Tongue (tissue), 2 donors: Measurements from ENCODE around the gene GNA14. TPM values are rescaled to one million over a fixed set of nuclear protein-coding genes. Genes with fewer than 3 reads are reported as not detected.
A peak's percentile ranks its signal among the peaks of the same experiment; 100 is the strongest.
"Not testable (repeated sequence)": the region's sequence is repeated elsewhere in the genome, so short reads cannot be mapped to it uniquely, and the experiment has no call there.

Source experiments
- DNase-seq: peaks from one replicate; pipeline ENCODE4 v3.0.0-alpha.2; 2015
- total RNA-seq: library from RNA; depleted of rRNA; stranded (reverse); fragments of >200 nt; gene quantifications from one replicate; pipeline ENCODE4 v1.2.3, GENCODE V29; 2014

The GNA14 gene
- 5.9 TPM for total RNA-seq

DNA sequence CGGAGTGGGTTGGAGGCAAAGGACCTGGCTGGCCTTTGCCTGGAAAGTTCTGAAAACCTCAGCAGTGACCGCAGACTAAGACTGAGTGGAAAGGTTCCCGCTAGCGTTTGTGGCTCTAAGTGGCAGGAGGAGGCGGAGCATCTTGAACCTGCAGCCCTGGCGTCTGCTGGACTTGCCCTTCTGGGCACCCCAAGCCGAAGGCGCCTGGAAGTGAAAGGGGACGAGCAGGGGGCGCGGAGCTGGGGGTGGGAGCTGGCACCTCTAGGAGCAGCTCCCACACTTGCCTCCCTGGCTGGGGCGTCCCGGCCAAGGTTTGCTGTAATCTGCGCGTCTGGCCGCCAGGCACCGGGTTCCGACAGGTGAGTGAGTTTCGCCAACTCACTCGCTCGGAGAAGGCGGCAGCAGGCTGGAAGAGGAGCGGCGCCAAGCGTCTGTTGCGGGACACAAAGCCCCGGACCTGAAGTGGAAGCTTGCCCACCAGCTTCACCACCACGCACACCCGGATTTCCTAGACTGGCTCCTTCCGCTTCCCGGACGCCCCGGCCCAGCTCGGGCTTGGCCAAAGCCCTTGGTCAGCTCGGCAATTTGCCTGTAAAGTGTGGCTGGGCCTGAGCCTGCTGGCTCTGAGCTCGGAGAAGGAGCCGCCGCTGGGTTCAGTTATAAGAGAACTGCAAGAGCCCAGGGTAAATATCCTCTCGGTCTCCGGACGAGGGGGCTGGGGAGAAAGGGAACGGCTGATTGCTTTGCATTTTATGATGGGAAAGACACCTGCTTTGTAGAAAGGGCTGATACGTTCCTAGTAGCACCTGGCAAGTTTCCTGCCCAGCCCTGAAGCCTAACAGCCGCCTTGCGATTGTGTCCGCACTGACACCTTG is at the start of gene GNA14:
TSS of gene GNA14 (minus strand) at position 89 of the 875 bp plus-strand sequence. CDS start 529 bp downstream, outside the sequence.
- peak; percentile 57 for DNase-seq

DNA sequence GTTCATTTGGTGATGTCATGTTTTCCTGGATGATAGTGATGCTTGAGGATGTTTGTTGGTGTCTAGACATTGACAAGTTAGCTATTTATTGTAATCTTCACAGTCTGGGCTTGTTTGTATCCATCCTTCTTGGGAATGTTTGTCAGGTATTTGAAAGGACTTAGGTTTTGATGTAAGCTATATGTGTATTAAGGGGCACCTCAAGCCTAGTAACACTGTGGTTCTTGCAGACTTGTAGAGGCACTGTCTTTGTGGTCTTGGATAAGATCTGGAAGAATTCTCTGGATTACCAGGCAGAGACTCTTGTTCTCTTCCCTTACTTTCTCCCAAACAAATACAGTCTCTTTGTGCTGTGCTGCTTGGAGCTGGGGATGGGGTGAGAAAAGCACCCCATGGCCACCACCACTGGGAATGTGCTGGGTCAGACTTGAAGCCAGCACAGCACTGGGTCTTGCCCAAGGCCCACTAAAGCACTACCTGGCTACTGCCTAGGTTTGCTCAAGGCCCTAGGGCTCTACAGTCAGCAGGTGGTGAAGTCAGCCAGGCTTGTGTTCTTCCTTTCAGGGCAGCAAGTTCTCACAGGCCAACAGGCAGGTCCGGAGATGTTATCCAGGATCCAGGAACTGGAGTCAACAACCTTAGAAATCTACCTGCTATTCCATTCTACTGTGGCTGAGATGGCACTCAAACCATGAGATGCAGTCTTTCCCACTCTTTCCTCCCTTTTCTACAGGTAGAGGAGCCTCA is 49.3 kb upstream of the GNA14 start:
- no peak for DNase-seq

DNA sequence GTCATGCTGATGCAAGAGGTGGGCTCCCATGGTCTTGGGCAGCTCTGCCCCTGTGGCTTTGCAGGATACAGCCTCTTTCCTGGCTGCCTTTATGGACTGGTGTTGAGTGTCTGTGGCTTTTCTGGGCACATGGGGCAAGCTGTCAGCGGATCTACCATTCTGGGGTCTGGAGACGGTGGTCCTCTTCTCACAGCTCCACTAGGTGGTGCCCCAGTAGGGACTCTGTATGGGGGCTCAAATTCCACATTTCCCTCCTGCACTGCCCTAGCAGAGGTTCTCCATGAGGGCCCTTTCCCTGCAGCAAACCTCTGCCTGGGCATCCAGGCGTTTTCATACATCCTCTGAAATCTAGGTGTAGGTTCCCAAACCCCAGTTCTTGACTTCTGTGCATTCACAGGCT is 42.6 kb upstream of the GNA14 start:
- DNase-seq, result not testable (repeated sequence)

- DNase-seq, result not testable (repeated sequence)
Measured at GRCh38 chr9:77690119-77690518, 42.0 kb upstream of the GNA14 start.

- not testable (repeated sequence) for DNase-seq
Measured at GRCh38 chr9:77687737-77688136, 39.6 kb upstream of the GNA14 start.

- no peak for DNase-seq
Measured at GRCh38 chr9:77680581-77680980, 32.5 kb upstream of the GNA14 start.

- DNase-seq, result no peak
Measured at GRCh38 chr9:77679661-77680368, 31.7 kb upstream of the GNA14 start.

DNA sequence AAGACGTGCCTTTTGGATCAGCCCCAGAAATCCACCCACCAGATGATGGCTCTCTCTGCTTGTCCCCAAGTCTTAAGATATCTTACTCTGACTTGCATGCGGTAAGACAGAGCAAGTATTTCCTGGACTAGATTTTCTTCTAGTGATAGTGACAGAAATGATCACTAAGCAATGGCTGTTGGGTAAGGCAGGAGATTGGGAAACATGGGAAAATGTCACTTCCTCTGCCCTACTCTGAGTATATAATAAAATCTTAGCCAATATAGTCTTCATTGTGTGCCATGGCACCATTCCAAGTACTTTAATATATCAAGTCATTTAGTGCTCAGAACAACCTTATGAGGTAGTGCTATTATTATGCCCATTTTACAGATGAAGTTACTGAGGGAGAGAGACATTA is 31.0 kb upstream of the GNA14 start:
- DNase-seq, result no peak

DNA sequence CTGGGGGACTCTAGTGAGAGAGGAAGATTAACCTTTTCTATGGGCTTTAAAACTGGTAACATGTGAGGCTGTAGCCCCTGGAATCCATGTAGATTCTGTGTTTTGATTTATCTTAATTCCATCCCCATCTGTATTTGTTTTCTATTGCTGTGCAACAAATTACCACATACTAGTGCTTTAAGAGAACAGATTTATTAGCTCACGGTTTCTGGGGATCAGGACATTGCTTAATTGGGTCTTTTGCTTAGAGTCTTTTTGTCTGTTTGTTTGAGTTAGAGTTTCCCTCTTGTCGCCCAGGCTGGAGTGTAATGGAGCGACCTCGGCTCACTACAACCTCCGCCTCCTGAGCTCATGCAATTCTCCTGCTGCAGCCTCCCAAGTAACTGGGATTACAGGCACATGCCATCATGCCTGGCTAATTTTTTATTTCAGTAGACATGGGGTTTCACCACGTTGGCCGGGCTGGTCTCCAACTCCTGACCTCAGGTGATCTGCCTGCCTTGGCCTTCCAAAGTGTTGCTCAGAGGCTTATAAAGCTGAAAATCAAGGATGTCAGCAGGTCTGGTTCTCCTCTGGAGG is 29.9 kb upstream of the GNA14 start:
- no peak for DNase-seq

GRCh38 chr9:77677397-77677796 is 29.3 kb upstream of the GNA14 start:
- no peak for DNase-seq

- peak; percentile 79 for DNase-seq
Measured at GRCh38 chr9:77673941-77674791, 26.0 kb upstream of the GNA14 start.

- no peak for DNase-seq
Measured at GRCh38 chr9:77672183-77672582, 24.1 kb upstream of the GNA14 start.

DNA sequence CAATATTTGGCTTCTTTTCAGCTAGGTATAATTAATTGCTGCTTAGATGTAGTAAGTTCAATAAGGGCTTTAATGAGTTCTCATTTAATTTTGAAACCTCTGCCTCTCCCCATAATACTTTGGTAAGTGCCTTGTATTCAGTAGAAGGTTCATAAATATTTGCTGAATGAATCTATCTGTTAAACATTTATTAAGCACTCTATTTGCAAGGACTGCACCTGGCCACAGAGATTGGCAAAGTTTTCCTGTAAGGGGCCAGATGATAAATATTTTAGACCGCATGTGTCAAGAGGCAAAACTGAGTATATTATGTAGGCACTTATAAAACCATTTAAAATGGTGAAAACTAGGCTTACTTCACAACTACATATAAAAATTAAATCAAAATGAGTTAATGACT is 19.0 kb upstream of the GNA14 start:
- no peak for DNase-seq

DNA sequence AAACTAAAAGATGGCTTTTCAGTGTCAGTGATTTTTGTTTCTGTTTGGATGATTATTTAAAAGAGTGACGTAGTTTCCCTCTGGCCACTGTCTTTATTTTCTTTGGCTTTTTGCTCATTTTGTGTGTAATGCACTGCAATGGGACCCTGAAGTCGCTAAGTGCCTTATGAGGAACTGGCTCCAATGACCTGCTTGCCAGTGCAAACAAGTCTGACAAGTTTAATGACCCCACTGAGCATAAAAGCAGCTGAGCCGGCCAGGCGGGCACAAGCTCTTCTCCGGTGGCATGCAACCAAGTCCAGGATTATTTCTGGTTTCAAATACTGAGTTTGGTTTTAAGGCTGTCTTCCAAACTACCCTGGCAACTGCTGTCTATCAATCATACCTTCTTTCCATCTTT is 15.6 kb upstream of the GNA14 start:
- peak; percentile 68 for DNase-seq

GRCh38 chr9:77661566-77662085 is 13.5 kb upstream of the GNA14 start:
- DNase-seq, result peak; percentile 50

DNA sequence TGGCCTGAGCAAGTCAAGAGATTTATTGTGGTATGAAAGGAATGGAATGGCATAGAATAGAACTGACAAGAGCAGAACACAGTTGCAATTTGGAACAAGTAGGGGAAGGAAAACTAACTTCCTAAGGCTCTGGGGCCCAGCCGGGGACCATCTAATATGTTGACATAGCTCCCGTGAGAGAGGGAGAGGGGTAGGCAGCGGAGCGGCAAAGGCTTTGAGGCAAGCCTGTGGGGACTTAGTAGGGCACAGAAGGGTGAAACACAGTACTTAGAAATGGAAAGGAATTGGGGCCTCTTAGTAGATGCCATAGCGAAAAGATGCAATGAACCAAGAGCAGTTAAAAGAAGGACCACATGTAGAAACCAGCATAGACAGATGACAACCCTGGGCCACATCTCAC is 11.8 kb upstream of the GNA14 start:
- no peak for DNase-seq

- DNase-seq, result no peak
Measured at GRCh38 chr9:77651203-77651602, 3.1 kb upstream of the GNA14 start.

- DNase-seq, result peak; percentile 26
Measured at GRCh38 chr9:77649109-77649812, 1.1 kb upstream of the GNA14 start.

DNA sequence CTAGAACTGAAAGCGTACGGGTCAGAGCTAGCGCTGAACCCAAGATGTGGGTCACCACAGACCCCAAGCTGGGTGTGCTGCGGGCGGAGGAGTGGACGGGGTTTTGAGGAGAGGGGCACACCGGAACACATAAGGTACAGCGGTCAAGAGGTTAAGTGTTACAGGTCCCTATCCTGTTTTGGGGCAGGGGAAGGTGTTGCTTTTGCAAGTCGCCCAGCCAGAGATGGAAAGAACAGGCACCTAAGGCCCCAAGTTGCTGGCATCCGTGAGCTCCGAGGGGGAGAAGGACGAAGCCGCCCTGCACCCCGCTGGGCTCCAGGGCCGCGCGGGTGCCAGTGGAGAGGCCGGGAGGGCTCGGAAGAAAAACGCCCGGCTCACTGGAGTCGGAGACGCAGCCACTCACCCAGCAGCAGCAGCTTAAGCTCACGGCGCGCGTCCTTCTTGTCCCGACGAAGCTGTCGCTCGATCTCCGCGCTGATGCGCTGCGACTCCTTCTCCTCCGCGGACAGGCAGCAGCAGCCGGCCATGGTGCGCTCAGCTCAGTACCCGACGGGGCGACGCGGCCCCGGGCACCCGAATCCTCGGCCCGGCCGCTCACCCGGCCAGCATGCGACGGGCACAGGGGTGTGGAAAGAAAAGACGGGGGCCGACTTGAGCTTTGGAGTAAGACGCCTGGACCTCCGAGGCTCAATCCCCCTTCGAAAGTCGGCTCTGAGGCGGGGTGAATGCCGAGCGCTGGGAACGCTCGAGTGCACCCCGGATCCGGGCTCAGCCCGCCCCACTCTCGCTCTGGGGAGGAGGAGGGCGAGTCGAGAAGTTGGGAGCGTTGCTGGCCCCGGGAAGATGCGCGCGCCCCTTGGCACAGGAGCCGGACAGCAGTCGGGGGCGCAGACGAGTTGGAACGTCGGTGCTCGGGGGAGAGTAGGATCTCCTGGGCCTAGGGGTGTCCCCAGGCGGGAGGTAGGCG is 572 bp downstream of the GNA14 start:
- peak; percentile 56 for DNase-seq
